ENCODE results near the gene KIAA1755. TPM values are rescaled to one million over a fixed set of nuclear protein-coding genes. Genes with fewer than 3 reads are reported as not detected.

The KIAA1755 gene
- total RNA-seq, 4 donors from 2014 or later, result 0.12 to 3.4 (median 0.39) TPM

DNA sequence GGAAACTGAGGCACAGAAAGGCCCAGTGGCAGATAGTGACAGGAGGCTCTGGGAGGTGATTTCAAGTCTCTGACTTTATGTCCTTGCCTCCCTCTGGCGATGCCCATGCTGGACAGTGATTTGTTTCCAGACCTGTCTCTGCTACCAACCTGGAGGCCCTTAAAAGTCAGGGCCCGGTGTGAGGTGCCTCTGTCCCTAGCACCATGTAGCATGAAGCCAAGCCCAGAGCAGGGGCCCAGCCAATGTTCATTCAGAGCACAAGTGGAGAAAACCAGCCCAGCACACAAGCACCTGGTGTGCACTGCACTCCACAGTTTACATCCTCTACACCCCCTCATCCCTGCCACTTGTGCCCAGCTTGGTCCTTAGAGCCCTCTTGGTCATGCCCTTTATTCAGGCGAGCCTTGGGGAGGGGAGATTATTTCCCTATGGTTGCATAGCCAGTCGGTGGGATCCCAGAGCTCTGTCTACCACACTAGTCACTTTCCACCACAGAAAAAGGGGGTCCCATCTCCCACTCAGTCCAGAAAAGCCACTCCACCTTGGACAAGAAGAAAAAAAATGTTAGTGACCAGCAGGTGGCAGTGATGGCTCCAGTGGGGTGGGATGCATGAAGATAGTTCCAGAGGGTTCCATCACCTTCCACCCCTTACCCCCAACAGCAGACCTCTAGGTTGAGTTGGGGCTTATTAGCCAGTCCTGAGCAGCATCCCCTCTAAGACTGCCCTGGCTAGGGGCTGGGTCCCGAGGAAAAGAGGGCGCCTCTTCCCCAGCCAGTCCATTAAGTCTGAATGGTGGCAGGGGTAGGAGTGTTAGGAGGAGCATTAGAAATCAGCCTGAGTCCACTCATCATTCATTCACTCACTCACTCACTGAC, 30.9 kb downstream of the KIAA1755 start:
- H3K27me3 ChIP-seq, result no peaks in the 10 kb centered on the region
- H3K9me3 ChIP-seq, result no peaks in the 10 kb centered on the region
- H3K36me3 ChIP-seq, result peaks cover 0 to 5% (median 0%) of the 10 kb centered on the region in 3 donors
- H3K4me3 ChIP-seq, result no peak overlapping the region
- WGBS, 2 donors, result 77 to 81% methylated on average over 4 of the region's 6 CpGs
- H3K27ac ChIP-seq, result no peak overlapping the region
- H3K4me1 ChIP-seq, result peaks cover 6 to 24% (median 10%) of the 10 kb centered on the region in 3 donors
- DNase-seq, result no peak
- intact Hi-C loops (cut with DNase I), result loop anchor here (5.0 kb wide), 1 partner anchor 73 kb away; the partner anchor contains the start of gene BPI
- TF ChIP-seq POLR2A (IDR thresholded peaks at IDR 0.05), result no peak
- TF ChIP-seq, protein P1, sequence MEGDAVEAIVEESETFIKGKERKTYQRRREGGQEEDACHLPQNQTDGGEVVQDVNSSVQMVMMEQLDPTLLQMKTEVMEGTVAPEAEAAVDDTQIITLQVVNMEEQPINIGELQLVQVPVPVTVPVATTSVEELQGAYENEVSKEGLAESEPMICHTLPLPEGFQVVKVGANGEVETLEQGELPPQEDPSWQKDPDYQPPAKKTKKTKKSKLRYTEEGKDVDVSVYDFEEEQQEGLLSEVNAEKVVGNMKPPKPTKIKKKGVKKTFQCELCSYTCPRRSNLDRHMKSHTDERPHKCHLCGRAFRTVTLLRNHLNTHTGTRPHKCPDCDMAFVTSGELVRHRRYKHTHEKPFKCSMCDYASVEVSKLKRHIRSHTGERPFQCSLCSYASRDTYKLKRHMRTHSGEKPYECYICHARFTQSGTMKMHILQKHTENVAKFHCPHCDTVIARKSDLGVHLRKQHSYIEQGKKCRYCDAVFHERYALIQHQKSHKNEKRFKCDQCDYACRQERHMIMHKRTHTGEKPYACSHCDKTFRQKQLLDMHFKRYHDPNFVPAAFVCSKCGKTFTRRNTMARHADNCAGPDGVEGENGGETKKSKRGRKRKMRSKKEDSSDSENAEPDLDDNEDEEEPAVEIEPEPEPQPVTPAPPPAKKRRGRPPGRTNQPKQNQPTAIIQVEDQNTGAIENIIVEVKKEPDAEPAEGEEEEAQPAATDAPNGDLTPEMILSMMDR (IDR thresholded peaks at IDR 0.05), result peak in 5 of 6 experiments; percentile 30 to 52 (median 38)

DNA sequence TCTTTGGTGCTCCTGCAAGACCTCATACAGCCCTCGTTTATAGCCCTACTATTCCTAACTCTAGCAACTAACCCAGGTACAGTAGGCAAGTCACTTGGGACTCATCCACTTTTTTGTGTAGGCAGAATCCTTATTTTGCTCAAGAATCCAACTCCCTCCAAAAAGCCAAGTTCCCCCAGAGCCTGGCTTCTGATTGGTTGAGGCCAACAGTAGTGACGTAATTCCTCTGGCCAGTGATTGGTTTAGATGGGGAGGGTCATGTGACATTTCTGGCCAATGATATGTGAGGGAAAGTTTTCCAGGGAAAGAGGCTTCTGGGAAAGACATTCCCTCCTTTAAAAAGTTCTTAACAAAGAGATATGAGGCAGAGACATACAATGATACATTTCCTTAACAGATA, 32.1 kb downstream of the KIAA1755 start:
- no peaks in the 10 kb centered on the region for H3K27me3 ChIP-seq
- H3K4me3 ChIP-seq, result no peak overlapping the region
- H3K27ac ChIP-seq, result no peak overlapping the region
- intact Hi-C loops (cut with DNase I), result no loop called here
- DNase-seq, result no peak
- H3K4me1 ChIP-seq, result peaks cover 6 to 24% (median 10%) of the 10 kb centered on the region in 3 donors
- H3K36me3 ChIP-seq, result peaks cover 0 to 5% (median 0%) of the 10 kb centered on the region in 3 donors
- WGBS, 2 donors, result 53 to 65% methylated on average over 1 to 2 of the region's 2 CpGs
- H3K9me3 ChIP-seq, result no peaks in the 10 kb centered on the region
- TF ChIP-seq, protein P1 (IDR thresholded peaks at IDR 0.05), result no peak
- TF ChIP-seq POLR2A (IDR thresholded peaks at IDR 0.05), result no peak

DNA sequence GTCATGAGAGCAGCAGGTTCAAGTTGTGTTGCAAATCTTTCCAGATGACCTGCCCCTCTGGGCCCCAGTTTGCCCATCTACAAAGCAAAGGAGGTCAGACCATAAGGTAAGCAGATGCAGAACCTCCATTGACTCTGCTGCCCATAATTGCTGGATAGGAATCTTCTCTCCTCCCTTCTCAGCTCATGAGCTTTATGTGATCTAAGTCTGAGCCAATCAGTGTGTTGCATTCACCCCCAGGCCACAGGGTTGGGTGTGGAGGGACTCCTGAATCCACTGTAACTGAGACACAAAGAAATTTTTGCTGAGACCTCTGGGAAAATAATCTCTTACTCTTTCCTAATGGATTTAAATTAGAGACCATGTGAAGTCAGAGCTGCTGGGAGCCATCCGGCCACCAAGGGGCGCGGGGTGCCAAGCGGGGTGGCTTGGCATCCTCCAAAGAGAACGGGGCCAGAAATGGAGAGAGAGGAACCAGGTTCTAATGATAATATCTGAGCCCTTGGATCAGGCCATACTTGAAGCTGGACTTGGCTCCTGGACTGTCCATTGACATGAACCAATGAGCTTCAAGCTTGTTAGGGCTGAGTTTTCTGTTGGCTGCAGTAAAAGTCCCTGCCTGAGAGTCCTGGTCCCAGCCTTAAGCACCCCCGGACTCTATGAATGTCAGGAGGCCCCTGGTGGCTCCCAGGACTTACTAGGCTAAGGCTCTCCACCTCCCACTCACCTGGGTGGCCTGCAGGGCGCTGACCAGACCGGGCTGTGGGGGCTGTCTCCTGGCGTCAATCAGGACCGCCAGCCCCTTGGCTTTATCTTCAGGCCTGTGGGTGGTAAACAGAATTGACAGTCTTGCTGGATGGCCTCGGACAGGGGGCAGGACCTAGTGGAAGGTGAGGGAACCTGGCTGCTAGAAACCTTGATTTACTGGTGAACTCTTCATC, 32.8 kb downstream of the KIAA1755 start:
- H3K4me1 ChIP-seq, result peaks cover 6 to 24% (median 10%) of the 10 kb centered on the region in 3 donors
- H3K27ac ChIP-seq, result no peak overlapping the region
- DNase-seq, result no peak
- H3K27me3 ChIP-seq, result no peaks in the 10 kb centered on the region
- no peaks in the 10 kb centered on the region for H3K9me3 ChIP-seq
- 86 to 95% methylated on average over 5 to 7 of the region's 11 CpGs for WGBS, 2 donors
- H3K36me3 ChIP-seq, result peaks cover 0 to 5% (median 0%) of the 10 kb centered on the region in 3 donors
- intact Hi-C loops (cut with DNase I), result no loop called here
- TF ChIP-seq, protein P1 (IDR thresholded peaks at IDR 0.05), result no peak
- no peak for TF ChIP-seq POLR2A (IDR thresholded peaks at IDR 0.05)
- H3K4me3 ChIP-seq, result no peak overlapping the region

DNA sequence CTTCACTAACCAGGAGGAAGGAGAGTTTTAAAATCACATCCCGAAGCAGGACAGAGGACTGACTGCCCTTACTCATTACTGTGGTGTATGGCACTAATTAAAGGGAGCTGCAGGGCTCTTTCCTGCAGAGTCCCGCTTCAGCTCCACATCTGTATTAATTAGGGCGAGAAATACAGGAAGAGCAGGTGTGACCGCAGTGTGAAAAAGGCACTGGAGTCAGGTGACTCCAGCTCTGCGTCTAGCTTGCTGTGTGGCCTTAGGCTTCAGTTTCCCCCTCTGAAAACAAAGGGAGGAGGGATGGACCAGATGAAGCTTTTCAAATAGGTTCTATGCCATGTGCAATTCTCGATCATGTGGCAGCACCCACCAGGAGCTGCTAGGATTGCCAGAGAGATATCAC, 34.0 kb downstream of the KIAA1755 start:
- TF ChIP-seq POLR2A (IDR thresholded peaks at IDR 0.05), result no peak
- TF ChIP-seq, protein P1 (IDR thresholded peaks at IDR 0.05), result no peak
- Histone ChIP-seq H3K27ac (no peak overlapping the region), H3K4me1 (peaks cover 5 to 22% (median 6%) of the 10 kb centered on the region in 3 donors), H3K9me3 (no peaks in the 10 kb centered on the region), H3K36me3 (peaks cover 0 to 5% (median 0%) of the 10 kb centered on the region in 3 donors), H3K4me3 (no peak overlapping the region), H3K27me3 (no peaks in the 10 kb centered on the region)
- intact Hi-C loops (cut with DNase I), result no loop called here
- WGBS, 2 donors, result 52 to 54% methylated on average over 5 to 6 of the region's 6 CpGs
- DNase-seq, result no peak
